ENCODE data around the gene KDF1.

DNA sequence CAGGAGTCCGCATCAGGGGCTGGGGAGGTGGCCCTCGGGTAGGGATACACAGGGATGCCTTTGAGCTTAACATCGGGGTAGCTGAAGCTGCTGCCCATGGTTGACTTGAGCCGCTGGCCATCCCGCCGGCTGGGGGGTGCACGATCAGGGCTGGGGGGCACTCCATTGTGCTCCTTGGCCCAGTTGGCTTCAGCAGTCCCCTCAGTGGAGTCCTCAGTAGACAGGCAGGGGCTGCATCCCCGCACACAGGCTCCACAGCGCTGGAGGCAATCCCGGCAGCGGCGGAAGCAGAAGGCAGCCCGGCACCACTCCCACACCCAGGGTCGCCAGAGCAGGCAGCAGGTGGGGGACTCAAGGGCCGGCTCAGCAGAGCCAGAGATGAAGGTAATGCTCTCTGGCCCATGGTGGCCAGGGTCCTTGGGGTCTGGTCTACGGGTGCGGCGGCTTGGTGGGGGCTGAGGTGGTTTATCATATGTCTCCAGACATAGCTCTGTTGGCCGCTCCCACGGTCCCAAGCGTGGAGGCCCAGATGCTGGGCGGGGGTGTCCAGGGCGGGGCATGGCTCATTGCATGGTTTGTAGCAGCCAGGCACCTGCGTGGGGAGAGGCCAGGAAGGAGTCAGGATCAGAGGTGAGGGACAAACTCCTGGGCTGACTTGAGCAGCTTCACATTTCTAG lies 8.3 kb downstream of the KDF1 start:
- TF ChIP-seq, protein P1, sequence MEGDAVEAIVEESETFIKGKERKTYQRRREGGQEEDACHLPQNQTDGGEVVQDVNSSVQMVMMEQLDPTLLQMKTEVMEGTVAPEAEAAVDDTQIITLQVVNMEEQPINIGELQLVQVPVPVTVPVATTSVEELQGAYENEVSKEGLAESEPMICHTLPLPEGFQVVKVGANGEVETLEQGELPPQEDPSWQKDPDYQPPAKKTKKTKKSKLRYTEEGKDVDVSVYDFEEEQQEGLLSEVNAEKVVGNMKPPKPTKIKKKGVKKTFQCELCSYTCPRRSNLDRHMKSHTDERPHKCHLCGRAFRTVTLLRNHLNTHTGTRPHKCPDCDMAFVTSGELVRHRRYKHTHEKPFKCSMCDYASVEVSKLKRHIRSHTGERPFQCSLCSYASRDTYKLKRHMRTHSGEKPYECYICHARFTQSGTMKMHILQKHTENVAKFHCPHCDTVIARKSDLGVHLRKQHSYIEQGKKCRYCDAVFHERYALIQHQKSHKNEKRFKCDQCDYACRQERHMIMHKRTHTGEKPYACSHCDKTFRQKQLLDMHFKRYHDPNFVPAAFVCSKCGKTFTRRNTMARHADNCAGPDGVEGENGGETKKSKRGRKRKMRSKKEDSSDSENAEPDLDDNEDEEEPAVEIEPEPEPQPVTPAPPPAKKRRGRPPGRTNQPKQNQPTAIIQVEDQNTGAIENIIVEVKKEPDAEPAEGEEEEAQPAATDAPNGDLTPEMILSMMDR (IDR thresholded peaks at IDR 0.05): no peak
- TF ChIP-seq POLR2A (IDR thresholded peaks at IDR 0.05): no peak
- TF ChIP-seq POLR2AphosphoS5 (IDR thresholded peaks at IDR 0.05; ENCODE audit: insufficient read depth in 1 of 2, low read depth in 1 of 2): no peak

Data from vagina (tissue), 2 donors.